Left lung (tissue), 10 donors: ENCODE results near the gene GRM5. TPM values are rescaled to one million over a fixed set of nuclear protein-coding genes. Genes with fewer than 3 reads are reported as not detected.
"Not testable (repeated sequence)": the region's sequence is repeated elsewhere in the genome, so short reads cannot be mapped to it uniquely, and the experiment has no call there.

ENCODE experiments used
- ATAC-seq: fragments of 200-7000 bp; cut with Tn5 transposase; one replicate; pipeline ENCODE4 v1.9.1; 2020; ENCODE audit warnings: moderate library complexity
- DNase-seq, 4 donors: peaks; one replicate each; pipeline ENCODE4 v3.0.0-alpha.2; 2013 to 2020
- H3K27ac ChIP-seq, 2 donors: fragments of 200-600 bp; sonication (generic) in 1 of 2; one replicate each; pipeline versions ENCODE4 v1.5.0 to v1.8.0; 2020 to 2021
- H3K27me3 ChIP-seq, 2 donors: fragments of 200-600 bp; sonication (generic) in 1 of 2; one replicate each; pipeline versions ENCODE4 v1.5.0 to v1.8.0; 2020 to 2021
- H3K36me3 ChIP-seq, 2 donors: fragments of 200-600 bp; sonication (generic) in 1 of 2; one replicate each; pipeline versions ENCODE4 v1.5.0 to v1.8.0; 2020 to 2021
- H3K4me1 ChIP-seq, 2 donors: fragments of 200-600 bp; one replicate each; pipeline ENCODE4 v1.8.0; 2021
- H3K4me3 ChIP-seq, 2 donors: fragments of 200-600 bp; sonication (generic) in 1 of 2; one replicate each; pipeline versions ENCODE4 v1.5.0 to v1.8.0; 2020 to 2021; ENCODE audit warnings: mild to moderate bottlenecking in 1 of 2
- H3K9me3 ChIP-seq, 2 donors: fragments of 200-600 bp; sonication (generic) in 1 of 2; one replicate each; pipeline versions ENCODE4 v1.5.0 to v1.8.0; 2020 to 2021
- CTCF ChIP-seq, 2 donors: fragments of 200-600 bp; sonication (generic) in 1 of 2; IDR thresholded peaks; one replicate each; pipeline versions ENCODE4 v1.5.0 to v1.8.0; 2021; ENCODE audit warnings: antibody characterized with exemption in 2 of 2
- intact Hi-C, 2 donors: fragments of 100-400 bp; cut with DNase I; formaldehyde crosslinking; loops; one replicate each; pipeline versions ENCODE4 v1.11.2 to v1.14.2; 2022
- polyA plus RNA-seq, 6 donors: library from polyadenylated mRNA; unstranded; fragments of 120-200 nt; gene quantifications; one replicate each; pipeline ENCODE4 v1.2.1, GENCODE V29; 2013; ENCODE audit not compliant: insufficient read length in 6 of 6
- total RNA-seq, 2 donors: library from RNA; stranded (reverse); fragmentation: NEBNext Ultra II Directional; extraction: Animal tissue kit (Norgen Biotek cat#: 25700); gene quantifications; one replicate each; pipeline ENCODE4 v1.2.1, GENCODE V29; 2021
- donor health status: DM: no; HTN: yes; CAD: no.
- donor health status: DM: no; HTN: no; CAD: no.

GRM5 gene
- total and polyA plus RNA-seq, 8 donors, result 0.03 to 0.08 (median 0.04) TPM; not detected in 4

GRCh38 chr11:89016214-89016613, 49.6 kb downstream of the GRM5 start:
- Histone ChIP-seq H3K4me1 (no peaks in the 10 kb centered on the region), H3K27ac (no peak overlapping the region), H3K9me3 (no peaks in the 10 kb centered on the region), H3K4me3 (no peak overlapping the region), H3K36me3 (no peaks in the 10 kb centered on the region), H3K27me3 (no peaks in the 10 kb centered on the region)
- no peak for ATAC-seq
- no peak for TF ChIP-seq CTCF (IDR thresholded peaks at IDR 0.05)
- intact Hi-C loops, result no loop called here
- DNase-seq, result no peak

GRCh38 chr11:89015614-89016013, 50.2 kb downstream of the GRM5 start:
- no peak overlapping the region for H3K27ac ChIP-seq
- DNase-seq, result no peak
- no peaks in the 10 kb centered on the region for H3K36me3 ChIP-seq
- H3K27me3 ChIP-seq, result no peaks in the 10 kb centered on the region
- no peak for ATAC-seq
- intact Hi-C loops, result no loop called here
- H3K4me1 ChIP-seq, result no peaks in the 10 kb centered on the region
- no peak overlapping the region for H3K4me3 ChIP-seq
- TF ChIP-seq CTCF (IDR thresholded peaks at IDR 0.05), result no peak
- H3K9me3 ChIP-seq, result no peaks in the 10 kb centered on the region

- H3K4me3 ChIP-seq, H3K27me3 ChIP-seq, DNase-seq, ATAC-seq, intact Hi-C loops, H3K9me3 ChIP-seq, H3K4me1 ChIP-seq, H3K36me3 ChIP-seq, H3K27ac ChIP-seq: not testable (repeated sequence)
These were observed 64.9 kb downstream of the GRM5 start for GRCh38 chr11:89000852-89001251.

- no peak for ATAC-seq
- Histone ChIP-seq H3K36me3 (no peaks in the 10 kb centered on the region), H3K4me1 (no peaks in the 10 kb centered on the region), H3K4me3 (no peak overlapping the region), H3K9me3 (no peaks in the 10 kb centered on the region), H3K27me3 (no peaks in the 10 kb centered on the region), H3K27ac (no peak overlapping the region)
- DNase-seq, result no peak
- intact Hi-C loops, result no loop called here
- no peak for TF ChIP-seq CTCF (IDR thresholded peaks at IDR 0.05)
These were observed 86.1 kb downstream of the GRM5 start for GRCh38 chr11:88979641-88980040.

- H3K9me3 ChIP-seq, H3K36me3 ChIP-seq, DNase-seq, intact Hi-C loops, H3K27ac ChIP-seq, H3K4me3 ChIP-seq, ATAC-seq, H3K27me3 ChIP-seq, H3K4me1 ChIP-seq: not testable (repeated sequence)
These were observed 86.8 kb downstream of the GRM5 start for GRCh38 chr11:88978992-88979391.

GRCh38 chr11:88975441-88975840, 90.3 kb downstream of the GRM5 start:
- H3K27me3 ChIP-seq, DNase-seq, H3K4me1 ChIP-seq, H3K9me3 ChIP-seq, ATAC-seq, H3K4me3 ChIP-seq, H3K36me3 ChIP-seq, intact Hi-C loops, H3K27ac ChIP-seq: not testable (repeated sequence)

GRCh38 chr11:88972210-88972609, 93.6 kb downstream of the GRM5 start:
- DNase-seq (no peak), ATAC-seq (no peak)
- Histone ChIP-seq H3K4me1 (no peaks in the 10 kb centered on the region), H3K36me3 (no peaks in the 10 kb centered on the region), H3K4me3 (no peak overlapping the region), H3K27ac (no peak overlapping the region), H3K27me3 (no peaks in the 10 kb centered on the region), H3K9me3 (peaks cover 0 to 2% of the 10 kb centered on the region in 2 donors)
- intact Hi-C loops, result no loop called here
- no peak for TF ChIP-seq CTCF (IDR thresholded peaks at IDR 0.05)

- H3K36me3 ChIP-seq, ATAC-seq, intact Hi-C loops, H3K27ac ChIP-seq, H3K4me3 ChIP-seq, H3K4me1 ChIP-seq, H3K9me3 ChIP-seq, DNase-seq, H3K27me3 ChIP-seq: not testable (repeated sequence)
These were observed 104.2 kb downstream of the GRM5 start for GRCh38 chr11:88961621-88962020.

- H3K27me3 ChIP-seq, H3K4me1 ChIP-seq, intact Hi-C loops, ATAC-seq, H3K4me3 ChIP-seq, H3K27ac ChIP-seq, H3K36me3 ChIP-seq, DNase-seq, H3K9me3 ChIP-seq: not testable (repeated sequence)
These were observed 105.9 kb downstream of the GRM5 start for GRCh38 chr11:88959857-88960256.
